GM12872 (cell line): Measurements from ENCODE around the gene RRP1.

Experiments
- CTCF ChIP-seq: IDR thresholded peaks from 3 replicates; pipeline ENCODE4 v1.5.1; 2011; ENCODE audit warnings: low read depth, mild to moderate bottlenecking, low read length, moderate library complexity; ENCODE audit not compliant: insufficient read depth

The RRP1 gene

GRCh38 chr21:43800566-43800965 is 11.2 kb downstream of the RRP1 start:
- no peak for TF ChIP-seq CTCF

GRCh38 chr21:43801006-43801783 is 11.8 kb downstream of the RRP1 start:
- no peak for TF ChIP-seq CTCF

GRCh38 chr21:43802713-43803313 is 13.4 kb downstream of the RRP1 start:
- no peak for TF ChIP-seq CTCF

- no peak for TF ChIP-seq CTCF
These were observed 14.4 kb downstream of the RRP1 start for GRCh38 chr21:43803558-43804300.

GRCh38 chr21:43805275-43805800 is 16.0 kb downstream of the RRP1 start:
- no peak for TF ChIP-seq CTCF

GRCh38 chr21:43806017-43806710 is 16.8 kb downstream of the RRP1 start:
- TF ChIP-seq CTCF = no peak

GRCh38 chr21:43808367-43808766 is 19.0 kb downstream of the RRP1 start:
- TF ChIP-seq CTCF = no peak
